HEK293 (cell line): ENCODE data around the gene PKM.
A peak's percentile ranks its signal among the peaks of the same experiment; 100 is the strongest.

Experiments
- GLI4 ChIP-seq: fragments of 450-650 bp; formaldehyde crosslinking; IDR thresholded peaks from 2 replicates; pipeline ENCODE4 v1.5.1; 2016; ENCODE audit warnings: missing biosample characterization, missing genetic modification characterization
- OVOL3 ChIP-seq: fragments of 450-650 bp; formaldehyde crosslinking; IDR thresholded peaks from 2 replicates; pipeline ENCODE4 v1.5.1; 2016; ENCODE audit warnings: missing biosample characterization, missing genetic modification characterization
- PRDM1 ChIP-seq: fragments of 450-650 bp; formaldehyde crosslinking; IDR thresholded peaks from 2 replicates; pipeline ENCODE4; 2016; ENCODE audit warnings: missing biosample characterization, missing genetic modification characterization
- PRDM10 ChIP-seq: fragments of 450-650 bp; formaldehyde crosslinking; IDR thresholded peaks from 2 replicates; pipeline ENCODE4 v1.5.1; 2016; ENCODE audit warnings: missing biosample characterization, missing genetic modification characterization
- SETDB1 ChIP-seq: IDR thresholded peaks from one replicate; pipeline ENCODE4 v1.6.1; 2017; ENCODE audit warnings: mild to moderate bottlenecking, low read length, moderate library complexity, mixed read lengths; ENCODE audit not compliant: insufficient read length
- YY1 ChIP-seq: fragments of 450-650 bp; formaldehyde crosslinking; IDR thresholded peaks from 2 replicates; pipeline ENCODE4 v1.5.1; 2018; ENCODE audit warnings: missing biosample characterization, missing genetic modification characterization
- ZBTB1 ChIP-seq: fragments of 450-650 bp; formaldehyde crosslinking; IDR thresholded peaks from 2 replicates; pipeline ENCODE4 v1.5.1; 2016; ENCODE audit warnings: missing biosample characterization, missing genetic modification characterization
- ZBTB11 ChIP-seq: fragments of 450-650 bp; formaldehyde crosslinking; conservative IDR thresholded peaks from 2 replicates; pipeline ENCODE4 v1.5.1; 2016; ENCODE audit warnings: low read depth, missing biosample characterization, missing genetic modification characterization
- ZEB2 ChIP-seq: fragments of 450-650 bp; formaldehyde crosslinking; IDR thresholded peaks from 2 replicates; pipeline ENCODE4 v1.5.1; 2016; ENCODE audit warnings: missing biosample characterization, missing genetic modification characterization
- ZNF211 ChIP-seq: fragments of 450-650 bp; formaldehyde crosslinking; IDR thresholded peaks from 2 replicates; pipeline ENCODE4 v1.5.1; 2016; ENCODE audit warnings: low read depth, missing biosample characterization, missing genetic modification characterization
- ZNF214 ChIP-seq: fragments of 450-650 bp; formaldehyde crosslinking; IDR thresholded peaks from 2 replicates; pipeline ENCODE4 v1.5.1; 2017; ENCODE audit warnings: missing biosample characterization, mild to moderate bottlenecking, missing genetic modification characterization, borderline replicate concordance
- ZNF221 ChIP-seq: fragments of 450-650 bp; formaldehyde crosslinking; IDR thresholded peaks from 2 replicates; pipeline ENCODE4 v1.5.1; 2017; ENCODE audit warnings: missing biosample characterization, missing genetic modification characterization, borderline replicate concordance
- ZNF302 ChIP-seq: fragments of 450-650 bp; formaldehyde crosslinking; IDR thresholded peaks from 2 replicates; pipeline ENCODE4 v1.5.1; 2016; ENCODE audit warnings: missing biosample characterization, missing genetic modification characterization, low read depth
- ZNF366 ChIP-seq: fragments of 450-650 bp; formaldehyde crosslinking; conservative IDR thresholded peaks from 2 replicates; pipeline ENCODE4 v1.5.1; 2016; ENCODE audit warnings: missing biosample characterization, missing genetic modification characterization
- ZNF488 ChIP-seq: fragments of 450-650 bp; formaldehyde crosslinking; IDR thresholded peaks from 2 replicates; pipeline ENCODE4 v1.5.1; 2016; ENCODE audit warnings: missing biosample characterization, missing genetic modification characterization
- ZNF600 ChIP-seq: fragments of 450-650 bp; formaldehyde crosslinking; IDR thresholded peaks from 2 replicates; pipeline ENCODE4 v1.5.1; 2016; ENCODE audit warnings: missing biosample characterization, missing genetic modification characterization
- ZSCAN23 ChIP-seq: fragments of 450-650 bp; formaldehyde crosslinking; IDR thresholded peaks from 2 replicates; pipeline ENCODE4 v1.5.1; 2016; ENCODE audit warnings: missing biosample characterization, missing genetic modification characterization
- ZSCAN5A ChIP-seq: fragments of 450-650 bp; formaldehyde crosslinking; IDR thresholded peaks from 2 replicates; pipeline ENCODE4 v1.5.1; 2016; ENCODE audit warnings: missing biosample characterization, missing genetic modification characterization
- TF ChIP-seq, protein P1 (sequence below): fragments of 450-650 bp; formaldehyde crosslinking; IDR thresholded peaks from 2 replicates; pipeline ENCODE4 v1.5.1; 2016; ENCODE audit warnings: missing biosample characterization, missing genetic modification characterization, borderline replicate concordance
- TF ChIP-seq, protein P2 (sequence below): fragments of 450-650 bp; formaldehyde crosslinking; IDR thresholded peaks from 2 replicates; pipeline ENCODE4 v1.5.0; 2017; ENCODE audit warnings: missing biosample characterization, missing genetic modification characterization, borderline replicate concordance

The PKM gene

GRCh38 chr15:72230197-72231065 lies 559 bp downstream of the PKM start (continued):
- TF ChIP-seq PRDM10 (tag by site-specific recombination) (peak; percentile 98), ZNF488 (no peak), SETDB1 (no peak), ZBTB1 (tag by site-specific recombination) (peak; percentile 99), ZEB2 (tag by site-specific recombination) (peak; percentile 97), ZNF302 (tag by site-specific recombination) (no peak; the same call in 1 of the 2 replicates), ZNF600 (tag by site-specific recombination) (peak; percentile 98), ZSCAN5A (peak; percentile 61), ZSCAN23 (tag by site-specific recombination) (peak; percentile 96), ZBTB11 (tag by site-specific recombination) (peak; percentile 82), ZNF221 (peak; percentile 52), OVOL3 (tag by site-specific recombination) (peak; percentile 48; the same call in 1 of the 2 replicates), ZNF211 (tag by site-specific recombination) (no peak), PRDM1 (tag by site-specific recombination) (peak; percentile 93), YY1 (tag by site-specific recombination) (no peak; the same call in 1 of the 2 replicates), GLI4 (tag by site-specific recombination) (peak; percentile 89), ZNF214 (tag by site-specific recombination) (no peak), ZNF366 (tag by site-specific recombination) (peak; percentile 98)
- TF ChIP-seq, protein P1, sequence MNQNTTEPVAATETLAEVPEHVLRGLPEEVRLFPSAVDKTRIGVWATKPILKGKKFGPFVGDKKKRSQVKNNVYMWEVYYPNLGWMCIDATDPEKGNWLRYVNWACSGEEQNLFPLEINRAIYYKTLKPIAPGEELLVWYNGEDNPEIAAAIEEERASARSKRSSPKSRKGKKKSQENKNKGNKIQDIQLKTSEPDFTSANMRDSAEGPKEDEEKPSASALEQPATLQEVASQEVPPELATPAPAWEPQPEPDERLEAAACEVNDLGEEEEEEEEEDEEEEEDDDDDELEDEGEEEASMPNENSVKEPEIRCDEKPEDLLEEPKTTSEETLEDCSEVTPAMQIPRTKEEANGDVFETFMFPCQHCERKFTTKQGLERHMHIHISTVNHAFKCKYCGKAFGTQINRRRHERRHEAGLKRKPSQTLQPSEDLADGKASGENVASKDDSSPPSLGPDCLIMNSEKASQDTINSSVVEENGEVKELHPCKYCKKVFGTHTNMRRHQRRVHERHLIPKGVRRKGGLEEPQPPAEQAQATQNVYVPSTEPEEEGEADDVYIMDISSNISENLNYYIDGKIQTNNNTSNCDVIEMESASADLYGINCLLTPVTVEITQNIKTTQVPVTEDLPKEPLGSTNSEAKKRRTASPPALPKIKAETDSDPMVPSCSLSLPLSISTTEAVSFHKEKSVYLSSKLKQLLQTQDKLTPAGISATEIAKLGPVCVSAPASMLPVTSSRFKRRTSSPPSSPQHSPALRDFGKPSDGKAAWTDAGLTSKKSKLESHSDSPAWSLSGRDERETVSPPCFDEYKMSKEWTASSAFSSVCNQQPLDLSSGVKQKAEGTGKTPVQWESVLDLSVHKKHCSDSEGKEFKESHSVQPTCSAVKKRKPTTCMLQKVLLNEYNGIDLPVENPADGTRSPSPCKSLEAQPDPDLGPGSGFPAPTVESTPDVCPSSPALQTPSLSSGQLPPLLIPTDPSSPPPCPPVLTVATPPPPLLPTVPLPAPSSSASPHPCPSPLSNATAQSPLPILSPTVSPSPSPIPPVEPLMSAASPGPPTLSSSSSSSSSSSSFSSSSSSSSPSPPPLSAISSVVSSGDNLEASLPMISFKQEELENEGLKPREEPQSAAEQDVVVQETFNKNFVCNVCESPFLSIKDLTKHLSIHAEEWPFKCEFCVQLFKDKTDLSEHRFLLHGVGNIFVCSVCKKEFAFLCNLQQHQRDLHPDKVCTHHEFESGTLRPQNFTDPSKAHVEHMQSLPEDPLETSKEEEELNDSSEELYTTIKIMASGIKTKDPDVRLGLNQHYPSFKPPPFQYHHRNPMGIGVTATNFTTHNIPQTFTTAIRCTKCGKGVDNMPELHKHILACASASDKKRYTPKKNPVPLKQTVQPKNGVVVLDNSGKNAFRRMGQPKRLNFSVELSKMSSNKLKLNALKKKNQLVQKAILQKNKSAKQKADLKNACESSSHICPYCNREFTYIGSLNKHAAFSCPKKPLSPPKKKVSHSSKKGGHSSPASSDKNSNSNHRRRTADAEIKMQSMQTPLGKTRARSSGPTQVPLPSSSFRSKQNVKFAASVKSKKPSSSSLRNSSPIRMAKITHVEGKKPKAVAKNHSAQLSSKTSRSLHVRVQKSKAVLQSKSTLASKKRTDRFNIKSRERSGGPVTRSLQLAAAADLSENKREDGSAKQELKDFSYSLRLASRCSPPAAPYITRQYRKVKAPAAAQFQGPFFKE (tag by site-specific recombination) = peak; percentile 91; the same call in 1 of the 2 replicates
- TF ChIP-seq, protein P2, sequence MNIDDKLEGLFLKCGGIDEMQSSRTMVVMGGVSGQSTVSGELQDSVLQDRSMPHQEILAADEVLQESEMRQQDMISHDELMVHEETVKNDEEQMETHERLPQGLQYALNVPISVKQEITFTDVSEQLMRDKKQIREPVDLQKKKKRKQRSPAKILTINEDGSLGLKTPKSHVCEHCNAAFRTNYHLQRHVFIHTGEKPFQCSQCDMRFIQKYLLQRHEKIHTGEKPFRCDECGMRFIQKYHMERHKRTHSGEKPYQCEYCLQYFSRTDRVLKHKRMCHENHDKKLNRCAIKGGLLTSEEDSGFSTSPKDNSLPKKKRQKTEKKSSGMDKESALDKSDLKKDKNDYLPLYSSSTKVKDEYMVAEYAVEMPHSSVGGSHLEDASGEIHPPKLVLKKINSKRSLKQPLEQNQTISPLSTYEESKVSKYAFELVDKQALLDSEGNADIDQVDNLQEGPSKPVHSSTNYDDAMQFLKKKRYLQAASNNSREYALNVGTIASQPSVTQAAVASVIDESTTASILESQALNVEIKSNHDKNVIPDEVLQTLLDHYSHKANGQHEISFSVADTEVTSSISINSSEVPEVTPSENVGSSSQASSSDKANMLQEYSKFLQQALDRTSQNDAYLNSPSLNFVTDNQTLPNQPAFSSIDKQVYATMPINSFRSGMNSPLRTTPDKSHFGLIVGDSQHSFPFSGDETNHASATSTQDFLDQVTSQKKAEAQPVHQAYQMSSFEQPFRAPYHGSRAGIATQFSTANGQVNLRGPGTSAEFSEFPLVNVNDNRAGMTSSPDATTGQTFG (tag by site-specific recombination) = peak; percentile 70; the same call in 1 of the 2 replicates
